HG03565 (cell line): ENCODE measurements around the gene EPO.
"Not testable (repeated sequence)": the region's sequence is repeated elsewhere in the genome, so short reads cannot be mapped to it uniquely, and the experiment has no call there.

Experiments
- ATAC-seq: cut with Tn5 transposase; IDR thresholded peaks from one replicate; pipeline ENCODE4 v1.9.1; 2021; ENCODE audit warnings: mild to moderate bottlenecking, moderate library complexity; ENCODE audit not compliant: unreplicated experiment

The EPO gene

GRCh38 chr7:100701089-100701488, 19.2 kb upstream of the EPO start:
- not testable (repeated sequence) for ATAC-seq

GRCh38 chr7:100705320-100705752, 14.9 kb upstream of the EPO start:
- ATAC-seq = peak; percentile 42

- ATAC-seq = peak; percentile 88
Measured at GRCh38 chr7:100705753-100706671, 14.3 kb upstream of the EPO start, which contains the start of gene POP7. Gene POP7 (plus strand): TSS chr7:100706121. CDS start chr7:100706831, 710 bp downstream.

- ATAC-seq = no peak
Measured at GRCh38 chr7:100706672-100707311, 13.5 kb upstream of the EPO start.

GRCh38 chr7:100708395-100708794, 11.9 kb upstream of the EPO start:
- no peak for ATAC-seq

GRCh38 chr7:100710452-100710851, 9.8 kb upstream of the EPO start:
- ATAC-seq = no peak

- no peak for ATAC-seq
Measured at GRCh38 chr7:100711369-100711768, 8.9 kb upstream of the EPO start.

GRCh38 chr7:100714725-100715124, 5.5 kb upstream of the EPO start:
- ATAC-seq = no peak

GRCh38 chr7:100717073-100717472, 3.2 kb upstream of the EPO start:
- ATAC-seq = not testable (repeated sequence)

- no peak for ATAC-seq
Measured at GRCh38 chr7:100719523-100720278, 567 bp upstream of the EPO start.

DNA sequence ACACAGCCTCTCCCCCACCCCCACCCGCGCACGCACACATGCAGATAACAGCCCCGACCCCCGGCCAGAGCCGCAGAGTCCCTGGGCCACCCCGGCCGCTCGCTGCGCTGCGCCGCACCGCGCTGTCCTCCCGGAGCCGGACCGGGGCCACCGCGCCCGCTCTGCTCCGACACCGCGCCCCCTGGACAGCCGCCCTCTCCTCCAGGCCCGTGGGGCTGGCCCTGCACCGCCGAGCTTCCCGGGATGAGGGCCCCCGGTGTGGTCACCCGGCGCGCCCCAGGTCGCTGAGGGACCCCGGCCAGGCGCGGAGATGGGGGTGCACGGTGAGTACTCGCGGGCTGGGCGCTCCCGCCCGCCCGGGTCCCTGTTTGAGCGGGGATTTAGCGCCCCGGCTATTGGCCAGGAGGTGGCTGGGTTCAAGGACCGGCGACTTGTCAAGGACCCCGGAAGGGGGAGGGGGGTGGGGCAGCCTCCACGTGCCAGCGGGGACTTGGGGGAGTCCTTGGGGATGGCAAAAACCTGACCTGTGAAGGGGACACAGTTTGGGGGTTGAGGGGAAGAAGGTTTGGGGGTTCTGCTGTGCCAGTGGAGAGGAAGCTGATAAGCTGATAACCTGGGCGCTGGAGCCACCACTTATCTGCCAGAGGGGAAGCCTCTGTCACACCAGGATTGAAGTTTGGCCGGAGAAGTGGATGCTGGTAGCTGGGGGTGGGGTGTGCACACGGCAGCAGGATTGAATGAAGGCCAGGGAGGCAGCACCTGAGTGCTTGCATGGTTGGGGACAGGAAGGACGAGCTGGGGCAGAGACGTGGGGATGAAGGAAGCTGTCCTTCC, 620 bp downstream of the EPO start:
- ATAC-seq = no peak

- ATAC-seq = no peak
Measured at GRCh38 chr7:100721505-100721812, 1.2 kb downstream of the EPO start.

DNA sequence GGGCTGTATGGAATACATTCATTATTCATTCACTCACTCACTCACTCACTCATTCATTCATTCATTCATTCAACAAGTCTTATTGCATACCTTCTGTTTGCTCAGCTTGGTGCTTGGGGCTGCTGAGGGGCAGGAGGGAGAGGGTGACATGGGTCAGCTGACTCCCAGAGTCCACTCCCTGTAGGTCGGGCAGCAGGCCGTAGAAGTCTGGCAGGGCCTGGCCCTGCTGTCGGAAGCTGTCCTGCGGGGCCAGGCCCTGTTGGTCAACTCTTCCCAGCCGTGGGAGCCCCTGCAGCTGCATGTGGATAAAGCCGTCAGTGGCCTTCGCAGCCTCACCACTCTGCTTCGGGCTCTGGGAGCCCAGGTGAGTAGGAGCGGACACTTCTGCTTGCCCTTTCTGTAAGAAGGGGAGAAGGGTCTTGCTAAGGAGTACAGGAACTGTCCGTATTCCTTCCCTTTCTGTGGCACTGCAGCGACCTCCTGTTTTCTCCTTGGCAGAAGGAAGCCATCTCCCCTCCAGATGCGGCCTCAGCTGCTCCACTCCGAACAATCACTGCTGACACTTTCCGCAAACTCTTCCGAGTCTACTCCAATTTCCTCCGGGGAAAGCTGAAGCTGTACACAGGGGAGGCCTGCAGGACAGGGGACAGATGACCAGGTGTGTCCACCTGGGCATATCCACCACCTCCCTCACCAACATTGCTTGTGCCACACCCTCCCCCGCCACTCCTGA, 2.4 kb downstream of the EPO start:
- ATAC-seq = no peak

- no peak for ATAC-seq
Measured at GRCh38 chr7:100723732-100724275, 3.5 kb downstream of the EPO start.

DNA sequence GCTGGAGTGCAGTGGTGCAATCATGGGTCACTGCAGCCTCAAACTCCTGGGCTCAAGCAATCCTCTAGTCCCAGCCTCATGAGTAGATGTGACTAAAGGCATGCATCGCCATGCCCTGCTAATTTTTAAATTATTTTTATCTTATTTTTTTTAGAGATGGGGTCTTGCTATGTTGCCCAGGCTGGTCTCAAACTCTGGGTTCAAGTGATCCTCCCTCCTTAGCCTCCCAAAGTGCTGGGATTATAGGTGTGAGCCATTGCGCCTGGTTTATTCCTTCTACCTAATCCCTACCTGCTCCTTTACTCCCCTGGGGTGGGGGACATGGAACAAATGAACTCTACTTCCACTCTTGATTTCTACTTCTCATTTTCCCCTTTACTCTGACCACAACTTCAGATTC, 4.1 kb downstream of the EPO start:
- not testable (repeated sequence) for ATAC-seq

DNA sequence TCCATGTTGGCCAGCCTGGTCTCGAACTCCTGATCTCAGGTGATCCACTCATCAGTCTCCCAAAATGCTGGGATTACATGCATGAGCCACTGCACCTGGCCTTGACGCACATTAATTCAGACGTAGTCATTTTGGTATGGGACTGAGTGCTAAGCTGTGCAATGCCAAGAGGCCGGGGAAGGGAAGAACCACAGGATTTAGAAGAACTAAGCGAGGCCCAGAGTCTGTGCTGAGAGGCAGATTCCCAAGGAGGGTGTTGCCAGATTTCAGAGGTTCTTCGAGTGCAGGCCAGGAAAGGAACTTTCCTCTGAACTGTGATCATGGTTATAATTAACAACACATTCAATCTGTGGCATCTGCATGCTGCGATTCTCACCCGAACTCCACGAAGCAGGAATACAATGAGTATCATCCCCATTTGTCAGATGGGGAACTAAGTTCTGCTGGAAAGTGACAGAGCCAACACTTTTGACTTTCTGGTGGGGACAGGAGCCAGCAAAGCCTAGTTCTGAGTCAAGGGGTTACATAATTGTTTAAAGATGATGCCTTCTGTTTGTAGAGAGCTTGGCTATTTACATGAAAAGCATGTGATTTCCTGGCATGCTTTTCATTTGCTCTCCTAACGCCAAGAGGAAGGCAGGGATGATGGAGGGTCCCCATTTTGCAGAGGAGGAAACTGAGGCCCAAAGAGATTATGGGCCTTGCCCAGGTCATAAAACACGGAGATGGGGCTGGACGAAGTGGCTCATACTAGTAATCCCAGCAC, 6.9 kb downstream of the EPO start:
- no peak for ATAC-seq

DNA sequence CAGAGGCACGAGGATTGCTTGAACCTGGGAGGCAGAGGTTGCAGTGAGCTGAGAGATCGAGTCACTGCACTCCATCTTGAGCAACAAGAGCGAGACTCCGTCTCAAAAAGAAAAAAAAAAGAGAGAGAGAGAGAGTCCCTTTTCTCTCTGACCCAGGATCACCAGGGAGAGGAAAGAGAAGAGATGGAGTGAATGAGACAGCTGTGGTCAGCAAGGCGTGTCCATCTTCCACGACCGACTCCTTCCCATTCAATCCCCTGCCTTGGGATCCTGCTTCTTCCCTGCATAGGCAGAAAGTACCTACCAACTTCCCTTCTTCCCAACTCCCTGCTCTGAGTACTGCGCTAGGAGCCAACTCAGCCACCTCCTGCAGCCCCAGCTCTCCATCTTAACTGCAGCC, 7.9 kb downstream of the EPO start:
- no peak for ATAC-seq

DNA sequence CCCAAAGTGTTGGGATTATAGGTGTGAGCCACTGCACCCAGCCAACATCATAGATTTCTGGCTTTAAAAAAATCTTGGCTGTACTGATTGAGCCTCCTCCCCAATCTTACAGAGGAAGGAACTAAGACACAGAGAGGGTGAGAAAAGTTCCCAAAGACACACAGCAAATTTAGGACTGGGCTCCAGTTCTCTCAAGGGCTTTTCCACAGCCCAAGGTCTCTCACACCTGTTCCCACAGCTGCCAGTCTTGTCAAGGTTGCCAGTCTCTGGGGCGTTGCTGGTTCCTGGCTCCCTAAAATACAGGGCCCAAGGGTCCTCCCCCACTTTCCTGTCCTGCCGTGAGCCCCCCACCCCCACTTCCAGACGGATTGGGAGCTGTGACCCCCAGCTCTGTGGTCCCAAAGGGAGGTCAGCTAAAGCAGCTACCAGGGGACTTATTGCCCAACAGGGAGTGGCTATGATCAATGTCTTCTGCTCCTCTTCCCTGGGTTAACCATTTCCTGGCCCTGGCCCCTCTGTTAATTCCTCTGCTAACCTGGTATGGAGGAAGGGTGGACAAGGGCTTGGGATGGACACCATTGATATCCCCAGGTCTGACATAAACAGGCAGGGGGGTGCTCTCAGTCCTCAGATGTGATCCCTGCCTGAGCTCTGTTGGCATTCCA, 10.0 kb downstream of the EPO start:
- ATAC-seq = no peak
